Measurements from ENCODE around the gene FHIT.

Gene FHIT

GRCh38 chr3:60758831-60759230, 492.4 kb downstream of the FHIT start:
- no peak for TF ChIP-seq CTCF (IDR thresholded peaks at IDR 0.05; ENCODE audit: insufficient read depth, low read length, poor library complexity, severe bottlenecking)
- TF ChIP-seq EZH2phosphoT487 (conservative IDR thresholded peaks at IDR 0.05; ENCODE audit: low read length), result no peak
- no peak overlapping the region for H3K4me2 ChIP-seq (ENCODE audit: low read depth, low read length, poor library complexity, severe bottlenecking)
- no peaks in the 10 kb centered on the region for H4K20me1 ChIP-seq (ENCODE audit: low read depth, low read length)
- H3K4me3 ChIP-seq (ENCODE audit: insufficient read depth, low read length, poor library complexity, severe bottlenecking), result no peak overlapping the region
- H3K36me3 ChIP-seq (ENCODE audit: low read length), result no peaks in the 10 kb centered on the region
- H3K9me3 ChIP-seq (ENCODE audit: insufficient read depth, low read length), result no peaks in the 10 kb centered on the region
- no peaks in the 10 kb centered on the region for H3F3A ChIP-seq (ENCODE audit: insufficient read depth)
- H3K79me2 ChIP-seq (ENCODE audit: insufficient read depth, low read length), result no peaks in the 10 kb centered on the region
- H3K9me2 ChIP-seq (replicated peaks; ENCODE audit: insufficient read depth, low read length), result no peaks in the 10 kb centered on the region
- H3K27ac ChIP-seq (ENCODE audit: low read depth, low read length), result no peak overlapping the region
- H3K9ac ChIP-seq (ENCODE audit: low read length), result no peak overlapping the region
- H3K27me3 ChIP-seq (ENCODE audit: low read length), result no peaks in the 10 kb centered on the region
- H2AFZ ChIP-seq (ENCODE audit: low read depth, low read length, severe bottlenecking), result no peak overlapping the region

- Histone ChIP-seq H3K4me3 (ENCODE audit: insufficient read depth, low read length, poor library complexity, severe bottlenecking) (no peak overlapping the region), H4K20me1 (ENCODE audit: low read depth, low read length) (no peaks in the 10 kb centered on the region), H3K36me3 (ENCODE audit: low read length) (no peaks in the 10 kb centered on the region), H3K9me3 (ENCODE audit: insufficient read depth, low read length) (no peaks in the 10 kb centered on the region), H3K79me2 (ENCODE audit: insufficient read depth, low read length) (no peaks in the 10 kb centered on the region), H3K9ac (ENCODE audit: low read length) (no peak overlapping the region), H3K9me2 (replicated peaks; ENCODE audit: insufficient read depth, low read length) (no peaks in the 10 kb centered on the region), H3F3A (ENCODE audit: insufficient read depth) (no peaks in the 10 kb centered on the region), H2AFZ (ENCODE audit: low read depth, low read length, severe bottlenecking) (no peak overlapping the region), H3K27me3 (ENCODE audit: low read length) (no peaks in the 10 kb centered on the region), H3K4me2 (ENCODE audit: low read depth, low read length, poor library complexity, severe bottlenecking) (no peak overlapping the region), H3K27ac (ENCODE audit: low read depth, low read length) (no peak overlapping the region)
- TF ChIP-seq EZH2phosphoT487 (conservative IDR thresholded peaks at IDR 0.05; ENCODE audit: low read length), result no peak
Measured at GRCh38 chr3:60758171-60758570, 493.1 kb downstream of the FHIT start.

- H3K27me3 ChIP-seq (ENCODE audit: low read length), result no peaks in the 10 kb centered on the region
Measured at GRCh38 chr3:60757724-60758123, 493.5 kb downstream of the FHIT start.

More at GRCh38 chr3:60757724-60758123, 493.5 kb downstream of the FHIT start:
- Histone ChIP-seq H3K9me3 (ENCODE audit: insufficient read depth, low read length) (no peaks in the 10 kb centered on the region), H3K4me3 (ENCODE audit: insufficient read depth, low read length, poor library complexity, severe bottlenecking) (no peak overlapping the region), H3K9ac (ENCODE audit: low read length) (no peak overlapping the region), H2AFZ (ENCODE audit: low read depth, low read length, severe bottlenecking) (no peak overlapping the region), H3K36me3 (ENCODE audit: low read length) (no peaks in the 10 kb centered on the region), H4K20me1 (ENCODE audit: low read depth, low read length) (no peaks in the 10 kb centered on the region), H3K79me2 (ENCODE audit: insufficient read depth, low read length) (no peaks in the 10 kb centered on the region), H3K9me2 (replicated peaks; ENCODE audit: insufficient read depth, low read length) (no peaks in the 10 kb centered on the region), H3K27ac (ENCODE audit: low read depth, low read length) (no peak overlapping the region), H3K4me2 (ENCODE audit: low read depth, low read length, poor library complexity, severe bottlenecking) (no peak overlapping the region), H3F3A (ENCODE audit: insufficient read depth) (no peaks in the 10 kb centered on the region)
- TF ChIP-seq CTCF (IDR thresholded peaks at IDR 0.05; ENCODE audit: insufficient read depth, low read length, poor library complexity, severe bottlenecking) (no peak), EZH2phosphoT487 (conservative IDR thresholded peaks at IDR 0.05; ENCODE audit: low read length) (no peak)
